Activated CD8-positive, alpha-beta memory T cell treated with anti-CD3 and anti-CD28 coated beads for 4 hours (primary cell): ENCODE data around the gene B3GALT6.
"Not testable (repeated sequence)": the region's sequence is repeated elsewhere in the genome, so short reads cannot be mapped to it uniquely, and the experiment has no call there.

Source experiments
- DNase-seq, 2 donors: peaks; one replicate each; pipeline ENCODE4 v3.0.0-alpha.2; 2020; ENCODE audit warnings: low read depth in 2 of 2

Gene B3GALT6

GRCh38 chr1:1232208-1232795, at the start of gene B3GALT6:
Gene B3GALT6 (plus strand): TSS chr1:1232237. CDS start chr1:1232279, 42 bp downstream.
- DNase-seq, result no peak

DNA sequence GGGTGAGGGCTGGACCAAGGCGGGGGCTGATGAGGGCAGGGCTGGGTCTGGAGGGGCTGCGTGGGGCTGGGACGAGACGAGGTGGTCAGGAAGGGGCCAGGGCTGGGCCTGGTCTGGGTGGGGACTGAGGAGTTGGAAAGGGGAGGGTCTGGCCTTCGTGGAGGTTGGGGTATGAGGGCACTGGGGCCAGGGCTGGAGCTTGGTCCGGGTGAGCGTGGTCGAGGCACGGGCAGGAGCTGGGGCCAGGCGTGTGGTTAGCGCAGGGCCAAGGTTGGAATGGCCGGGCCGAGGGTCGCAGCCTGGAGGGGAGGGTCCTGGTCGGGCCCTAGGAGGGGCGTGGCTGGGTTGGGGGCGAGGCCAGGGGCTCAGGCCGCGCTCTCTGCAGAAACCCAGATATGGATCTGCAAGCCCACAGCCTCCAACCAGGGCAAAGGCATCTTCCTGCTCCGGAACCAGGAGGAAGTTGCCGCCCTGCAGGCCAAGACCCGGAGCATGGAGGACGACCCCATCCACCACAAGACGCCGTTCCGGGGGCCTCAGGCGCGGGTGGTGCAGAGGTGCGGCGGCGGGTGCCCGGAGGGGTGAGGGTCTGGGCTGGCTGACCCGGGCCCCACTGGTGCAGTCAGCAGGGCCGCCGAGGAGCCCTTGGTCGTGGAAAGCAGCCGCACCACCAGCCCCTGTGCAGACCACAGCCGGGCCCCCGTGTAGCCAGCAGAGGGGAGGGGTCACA, 49.4 kb upstream of the B3GALT6 start:
- no peak for DNase-seq

- no peak for DNase-seq
Measured at GRCh38 chr1:1183221-1183747, 48.8 kb upstream of the B3GALT6 start.

GRCh38 chr1:1183833-1184775, 47.9 kb upstream of the B3GALT6 start:
- no peak for DNase-seq

- DNase-seq, result no peak
Measured at GRCh38 chr1:1185101-1185765, 46.8 kb upstream of the B3GALT6 start.

GRCh38 chr1:1187938-1188337, 44.1 kb upstream of the B3GALT6 start:
- no peak for DNase-seq

DNA sequence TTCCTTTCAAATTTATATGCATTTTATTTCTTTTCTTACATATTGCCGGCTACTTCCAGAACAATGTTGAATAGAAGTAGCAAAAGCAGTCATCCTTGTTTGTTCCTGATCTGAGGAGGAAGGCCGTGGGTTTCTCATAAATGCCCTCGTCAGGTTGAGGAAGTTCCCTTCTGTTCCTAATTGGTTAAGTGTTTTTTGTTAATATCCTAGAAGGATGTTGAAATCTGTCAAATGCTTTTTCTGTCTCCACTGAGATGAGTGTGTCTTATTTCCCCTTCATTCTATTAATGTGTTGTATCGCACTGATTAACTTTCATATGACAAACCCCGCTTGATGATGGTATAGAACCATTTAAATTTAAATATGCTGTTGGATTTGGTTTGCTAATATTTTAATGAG, 42.9 kb upstream of the B3GALT6 start:
- no peak for DNase-seq

DNA sequence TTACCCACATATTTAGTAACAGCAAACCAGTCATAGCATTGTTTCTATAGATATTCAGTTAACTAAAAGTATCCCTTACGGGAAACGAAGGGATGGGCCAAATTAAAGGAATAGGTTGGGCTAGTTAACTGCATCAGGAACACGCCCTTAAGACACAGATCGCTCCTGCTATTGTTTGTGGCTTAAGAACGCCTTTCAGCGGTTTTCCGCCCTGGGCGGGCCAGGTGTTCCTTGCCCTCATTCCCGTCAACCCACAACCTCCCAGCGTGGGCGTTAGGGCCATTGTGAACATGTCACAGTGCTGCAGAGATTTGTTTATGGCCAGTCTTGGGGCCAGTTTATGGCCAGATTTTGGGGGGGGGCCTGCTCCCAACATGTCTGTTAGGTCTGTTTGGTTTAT, 40.3 kb upstream of the B3GALT6 start:
- no peak for DNase-seq

DNA sequence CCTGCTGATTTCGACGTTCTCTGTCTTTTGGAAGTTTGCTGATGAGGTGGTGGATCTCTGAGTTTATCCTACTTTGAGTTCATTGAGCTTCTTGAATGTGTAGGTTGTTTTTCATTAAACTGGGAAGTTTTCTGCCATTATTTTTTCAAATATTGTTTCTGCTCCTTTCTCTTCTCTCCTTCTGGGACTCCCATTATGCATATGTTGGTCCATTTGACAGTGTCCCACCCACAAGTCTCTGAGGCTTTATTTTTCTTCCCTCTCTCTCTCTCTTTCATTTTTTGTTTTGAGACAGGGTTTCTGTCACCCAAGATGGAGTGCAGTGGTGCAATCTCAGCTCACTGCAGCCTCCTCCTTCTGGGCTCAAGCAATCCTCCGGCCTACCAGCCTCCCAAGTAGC, 37.3 kb upstream of the B3GALT6 start:
- no peak for DNase-seq

DNA sequence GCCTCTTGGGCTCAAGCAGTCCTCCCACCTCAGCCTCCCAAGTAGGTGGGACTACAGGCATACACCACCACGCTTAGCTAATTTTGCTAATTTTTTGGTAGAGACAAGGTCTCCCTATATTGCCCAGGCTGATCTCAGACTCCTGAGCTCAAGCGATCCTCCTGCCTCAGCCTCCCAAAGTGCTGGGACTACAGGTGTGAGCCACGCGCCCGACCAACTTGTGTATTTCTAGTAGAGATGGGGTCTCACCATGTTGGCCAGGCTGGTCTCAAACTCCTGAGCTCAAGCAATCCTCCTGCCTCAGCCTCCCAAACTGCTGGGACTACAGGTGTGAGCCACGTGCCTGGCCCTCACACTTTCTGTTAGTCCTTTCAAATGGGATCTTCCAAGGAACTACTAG, 36.3 kb upstream of the B3GALT6 start:
- not testable (repeated sequence) for DNase-seq

DNA sequence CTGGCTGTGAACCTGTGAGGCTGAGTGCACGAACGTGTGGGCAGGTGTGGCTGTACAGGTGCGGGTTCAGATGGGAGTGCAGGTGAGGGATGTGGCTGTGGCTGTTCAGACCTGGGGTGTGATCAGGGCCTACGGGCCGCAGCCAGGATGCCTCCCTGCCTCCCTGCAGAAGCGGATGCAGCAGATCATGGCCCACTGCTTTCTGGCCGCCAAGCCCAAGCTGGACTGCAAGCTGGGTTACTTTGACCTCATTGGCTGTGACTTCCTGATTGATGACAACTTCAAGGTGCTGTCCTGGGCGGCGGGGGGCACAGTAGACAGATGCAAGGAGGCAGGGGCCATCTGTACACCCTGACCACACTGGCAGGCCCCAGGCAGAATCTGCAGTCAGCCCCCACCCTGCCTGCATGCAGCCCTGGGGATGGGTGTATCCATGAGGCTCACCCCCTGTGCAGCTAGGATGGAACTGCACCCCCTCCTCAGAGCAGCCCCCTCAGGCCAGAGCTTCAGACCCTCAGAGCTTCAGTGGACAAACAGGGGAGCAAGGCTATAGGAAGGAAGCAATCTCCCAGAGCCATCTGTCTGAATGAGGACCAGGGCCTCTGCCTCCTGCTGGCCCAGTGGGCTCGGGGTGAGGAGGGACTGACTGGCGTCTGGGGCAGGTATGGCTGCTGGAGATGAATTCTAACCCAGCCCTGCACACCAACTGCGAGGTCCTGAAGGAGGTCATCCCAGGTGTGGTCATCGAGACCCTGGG, 35.4 kb upstream of the B3GALT6 start:
- DNase-seq, result no peak

DNA sequence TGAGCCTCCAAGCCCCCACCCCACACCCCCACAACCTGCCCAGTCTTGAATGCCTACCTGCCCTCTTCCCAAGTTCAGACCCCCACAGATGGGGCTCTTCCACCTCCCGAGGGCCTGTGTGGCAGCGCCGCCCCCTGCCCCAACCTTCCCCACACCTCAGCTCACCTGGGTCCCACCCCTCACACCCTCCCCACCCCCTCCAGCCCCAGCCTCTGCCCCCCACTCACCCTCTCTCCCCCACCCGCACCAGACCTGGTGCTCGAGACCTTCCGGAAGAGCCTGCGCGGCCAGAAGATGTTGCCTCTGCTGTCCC, 34.9 kb upstream of the B3GALT6 start:
- no peak for DNase-seq

- no peak for DNase-seq
Measured at GRCh38 chr1:1197551-1198422, 34.2 kb upstream of the B3GALT6 start.

DNA sequence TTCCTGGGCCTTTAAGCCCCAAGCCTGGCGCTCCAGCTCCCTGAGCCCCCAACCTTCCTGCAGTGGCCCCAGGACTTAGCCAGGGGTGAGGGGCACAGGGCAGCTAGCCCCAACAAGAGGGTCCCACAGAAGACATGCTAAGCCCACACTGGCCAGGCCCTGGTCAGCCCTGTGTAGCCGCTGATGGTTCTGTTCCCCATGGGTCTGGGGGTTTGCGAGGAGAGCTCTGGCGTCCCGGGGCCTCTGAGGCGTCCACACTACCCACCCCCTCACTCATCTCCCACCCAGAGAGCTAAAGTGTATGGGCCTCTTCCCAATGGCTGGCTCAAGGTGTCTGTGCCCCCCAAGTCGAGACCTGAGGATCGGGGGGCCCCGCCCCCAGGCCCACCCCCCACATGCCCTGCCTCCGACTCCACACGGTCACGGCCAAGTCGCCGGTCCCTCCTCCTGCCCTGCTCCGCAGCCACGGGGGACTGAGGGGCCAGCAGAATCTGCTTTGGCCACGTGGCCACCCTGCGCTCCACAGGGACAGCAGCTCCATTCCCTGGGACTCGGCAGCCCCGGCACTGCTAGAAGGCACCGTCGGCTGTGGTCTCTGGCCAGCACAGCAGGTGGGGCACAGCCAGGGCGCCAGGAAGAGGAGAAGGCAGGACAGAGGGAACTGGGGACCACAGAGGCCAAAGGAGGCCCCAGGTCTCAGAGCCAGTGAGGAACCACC, 33.5 kb upstream of the B3GALT6 start:
- no peak for DNase-seq

GRCh38 chr1:1199141-1199960, 32.7 kb upstream of the B3GALT6 start:
- DNase-seq, result no peak

DNA sequence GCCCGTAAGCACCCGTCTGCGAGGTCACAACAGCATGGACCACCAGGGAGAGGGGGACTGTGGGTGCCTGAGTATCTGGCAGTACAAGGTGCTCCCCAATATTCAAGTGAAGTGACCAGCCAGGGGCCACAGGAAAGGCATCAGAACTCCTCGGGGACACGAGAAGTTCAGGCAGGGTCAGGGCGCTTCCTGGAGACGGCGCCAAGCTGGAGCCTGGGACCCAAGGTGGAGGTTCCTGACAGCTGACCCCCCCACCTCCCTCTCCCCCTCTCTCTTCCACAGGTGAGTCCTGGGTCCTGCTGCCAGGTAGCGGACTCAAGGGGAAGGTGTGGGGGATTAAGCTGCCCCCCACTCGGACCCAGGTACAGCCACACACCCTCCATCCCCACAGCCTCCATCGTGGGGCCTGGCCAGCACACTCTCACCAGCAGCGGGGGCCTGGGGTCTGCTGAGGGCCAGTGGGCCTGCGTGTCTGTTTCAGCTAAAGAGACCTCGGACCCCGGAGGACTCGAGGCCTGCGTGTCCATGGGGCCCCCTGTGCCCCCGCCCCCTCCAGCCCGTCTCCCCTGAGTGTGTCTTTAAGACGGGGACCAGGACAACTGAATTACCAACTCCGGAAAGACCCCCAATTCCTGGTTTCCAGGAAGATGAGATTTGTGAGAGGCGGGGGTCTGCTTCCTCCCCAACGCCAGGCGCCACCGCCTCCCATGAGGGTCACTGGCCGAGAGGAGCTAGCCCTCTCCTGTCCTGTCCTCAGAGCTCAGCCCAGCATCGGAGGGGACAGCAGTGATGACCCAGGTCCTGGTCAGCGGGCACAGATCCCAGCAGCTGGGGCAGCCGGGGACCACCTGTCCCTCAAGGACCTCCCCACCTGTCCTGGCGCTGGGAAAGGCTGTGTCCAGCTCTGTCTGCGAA, 31.8 kb upstream of the B3GALT6 start:
- no peak for DNase-seq
